ENCODE data around the gene COBLL1. TPM values are rescaled to one million over a fixed set of nuclear protein-coding genes. Genes with fewer than 3 reads are reported as not detected.

COBLL1 gene
- total RNA-seq, 1 donor from 2014 or later: not detected

DNA sequence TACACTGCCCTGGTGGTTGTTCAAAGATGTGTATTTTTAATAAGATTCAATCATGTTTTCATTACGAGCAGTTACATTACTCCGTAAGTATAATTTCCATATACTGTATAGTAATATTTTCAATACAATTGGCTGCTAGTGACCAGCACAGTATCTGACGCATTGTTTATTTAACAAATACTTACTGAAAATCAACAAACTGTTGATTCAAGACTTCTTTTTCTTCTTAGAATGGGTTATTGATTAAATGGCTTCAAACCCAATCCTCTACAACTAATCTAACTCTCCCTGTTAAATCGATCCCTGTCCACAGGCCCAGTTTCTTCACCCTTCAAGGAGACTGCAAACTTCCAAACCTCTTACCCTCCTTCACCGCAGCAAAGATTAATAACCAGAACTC, 18.5 kb downstream of the COBLL1 start:
- intact Hi-C loops (cut with micrococcal nuclease): no loop called here

GRCh38 chr2:164821338-164821737, 20.3 kb downstream of the COBLL1 start:
- intact Hi-C loops (cut with micrococcal nuclease): no loop called here

- intact Hi-C loops (cut with micrococcal nuclease): no loop called here
Observed at GRCh38 chr2:164818149-164819136, 23.2 kb downstream of the COBLL1 start.

DNA sequence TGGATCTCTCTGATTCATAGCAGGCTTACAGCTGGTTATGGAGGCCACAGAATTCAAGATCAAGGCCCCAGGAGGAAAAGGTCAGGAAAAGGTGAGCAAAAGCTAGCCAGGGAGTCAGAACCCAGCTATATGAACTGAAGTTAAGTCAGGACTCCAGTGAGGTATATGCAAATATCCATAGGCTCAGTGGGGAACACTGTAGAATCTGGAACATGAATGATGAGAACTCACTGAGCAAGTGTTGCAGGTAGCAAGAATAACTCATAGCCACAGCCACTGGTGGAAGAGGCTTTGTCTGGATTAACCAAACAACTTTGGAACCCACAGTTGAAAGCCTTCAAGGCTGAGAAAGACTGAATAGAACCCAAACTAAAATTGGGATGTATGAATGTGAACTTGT, 24.7 kb downstream of the COBLL1 start:
- intact Hi-C loops (cut with micrococcal nuclease): no loop called here

- intact Hi-C loops (cut with micrococcal nuclease): no loop called here
Observed at GRCh38 chr2:164816046-164816445, 25.6 kb downstream of the COBLL1 start.

GRCh38 chr2:164815071-164815793, 26.4 kb downstream of the COBLL1 start:
- intact Hi-C loops (cut with micrococcal nuclease): no loop called here

GRCh38 chr2:164813535-164813934, 28.1 kb downstream of the COBLL1 start:
- intact Hi-C loops (cut with micrococcal nuclease): no loop called here

DNA sequence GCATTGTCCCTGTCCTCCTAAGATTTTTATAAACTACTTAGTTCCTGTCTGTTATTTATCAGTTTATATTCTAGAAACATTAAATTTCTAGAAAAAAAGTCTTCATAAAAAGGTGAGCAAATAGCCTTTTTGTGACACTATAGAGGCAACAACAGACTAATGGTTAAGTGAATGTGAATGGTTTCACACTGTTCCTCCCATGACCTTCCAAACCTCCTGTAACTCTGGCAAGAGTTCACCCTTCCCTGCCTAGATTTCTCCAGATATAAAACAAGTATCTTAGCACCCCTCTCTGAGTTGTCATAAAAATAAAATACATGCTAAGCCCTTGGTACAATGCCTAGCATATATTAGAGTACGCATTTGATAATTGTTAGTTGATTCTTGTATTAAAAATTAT, 29.2 kb downstream of the COBLL1 start:
- intact Hi-C loops (cut with micrococcal nuclease): no loop called here

DNA sequence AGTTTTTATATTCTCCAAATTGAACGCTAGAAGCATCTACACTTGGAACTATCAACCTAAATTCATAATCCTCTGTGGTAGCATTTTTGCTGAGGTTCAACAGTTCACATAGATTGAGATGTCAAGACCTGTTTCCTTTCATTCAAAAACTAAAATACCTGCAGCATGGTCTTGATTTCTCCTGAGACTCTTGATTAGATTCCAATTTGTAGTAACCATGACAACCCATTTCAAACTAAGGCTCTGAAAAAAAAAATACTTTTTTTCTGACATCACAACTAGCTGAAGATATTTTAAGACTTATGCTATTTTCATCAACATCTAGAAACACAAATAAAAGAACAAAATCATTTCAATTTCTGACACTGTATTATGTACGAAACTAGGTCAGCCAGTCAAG, 29.8 kb downstream of the COBLL1 start:
- intact Hi-C loops (cut with micrococcal nuclease): no loop called here

- intact Hi-C loops (cut with micrococcal nuclease): no loop called here
Observed at GRCh38 chr2:164810843-164811242, 30.8 kb downstream of the COBLL1 start.

- intact Hi-C loops (cut with micrococcal nuclease): no loop called here
Observed at GRCh38 chr2:164808776-164809175, 32.8 kb downstream of the COBLL1 start.

DNA sequence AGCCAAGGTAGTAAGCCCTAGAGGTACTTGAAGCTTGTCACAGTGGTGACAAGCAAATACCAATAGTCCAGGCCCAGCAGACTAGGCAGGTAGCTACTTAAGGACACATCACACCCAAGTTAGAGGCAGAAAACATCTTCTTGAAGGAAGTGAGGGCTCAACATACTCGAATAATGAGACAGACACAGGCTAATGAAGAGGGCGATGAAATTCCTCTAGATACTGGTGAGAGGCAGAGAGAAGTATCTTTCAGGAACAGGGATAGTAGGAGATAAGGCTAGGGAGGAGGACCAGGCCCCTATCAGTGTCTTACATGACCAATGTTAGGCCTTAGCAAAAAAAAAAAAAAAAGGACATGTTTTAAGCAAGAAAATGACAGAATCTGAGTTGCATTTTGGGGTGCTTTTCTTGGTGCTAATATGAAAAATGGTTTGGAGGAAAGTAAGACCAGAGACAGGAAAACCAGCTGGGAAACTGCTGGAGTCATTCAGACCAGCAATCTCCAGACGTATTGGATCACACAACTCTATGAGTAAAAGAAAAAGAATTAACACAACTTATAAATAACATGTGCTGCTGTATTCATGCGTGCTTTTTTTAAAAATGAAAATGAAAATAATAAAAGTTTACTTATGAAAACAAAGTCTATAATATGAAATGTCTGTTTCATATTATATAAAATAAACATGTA, 37.7 kb downstream of the COBLL1 start:
- intact Hi-C loops (cut with micrococcal nuclease): no loop called here

DNA sequence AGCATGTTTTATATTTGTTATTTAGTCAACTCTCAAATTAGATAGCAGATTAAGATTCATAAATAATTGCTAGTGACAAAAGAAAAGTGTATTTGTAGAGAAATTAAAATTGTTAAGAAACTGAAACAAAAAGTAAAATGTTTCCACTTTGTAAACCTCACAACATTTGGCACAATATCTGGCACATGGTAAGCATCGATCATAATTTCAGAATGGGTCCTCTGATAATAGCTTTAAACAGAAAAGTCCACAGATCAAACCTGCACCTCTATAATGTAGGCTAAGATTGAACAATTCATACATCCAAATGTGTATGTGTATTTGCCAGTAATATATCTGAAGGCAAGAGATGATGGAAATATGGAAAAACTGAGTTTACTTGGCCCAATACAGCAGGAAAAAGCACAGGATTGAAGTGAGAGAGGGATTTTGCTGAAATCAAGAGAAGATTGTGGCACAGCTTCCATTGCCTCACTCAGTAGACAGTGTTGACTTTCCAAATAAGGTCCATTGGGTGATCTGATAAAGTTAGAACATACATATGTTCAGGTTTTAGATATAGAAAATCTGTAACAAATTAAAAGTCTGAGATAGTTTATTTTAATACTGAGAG, 39.4 kb downstream of the COBLL1 start:
- intact Hi-C loops (cut with micrococcal nuclease): no loop called here

- intact Hi-C loops (cut with micrococcal nuclease): no loop called here
Observed at GRCh38 chr2:164800572-164800971, 41.1 kb downstream of the COBLL1 start.

DNA sequence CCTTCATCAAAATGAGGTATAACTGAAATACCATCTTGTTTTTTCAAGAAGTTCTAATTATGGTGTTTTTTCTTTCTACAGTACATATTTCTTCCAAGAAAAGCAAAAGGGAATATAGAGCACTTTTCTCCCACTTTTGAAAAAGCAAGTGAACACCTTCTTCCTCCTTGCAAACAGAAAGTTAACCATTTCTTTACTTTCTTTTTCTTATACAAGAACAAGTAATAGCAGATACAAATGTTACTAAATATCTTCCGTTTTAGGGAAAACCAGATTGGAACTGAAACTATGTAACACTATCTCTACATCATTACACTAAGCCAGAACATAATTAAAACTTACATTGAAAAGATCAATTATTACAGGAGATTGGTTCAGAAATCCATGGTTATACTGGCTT, 44.0 kb downstream of the COBLL1 start:
- intact Hi-C loops (cut with micrococcal nuclease): loop anchor here (1.0 kb wide), 1 partner anchor 48 kb away; no protein-coding TSS in a partner anchor

DNA sequence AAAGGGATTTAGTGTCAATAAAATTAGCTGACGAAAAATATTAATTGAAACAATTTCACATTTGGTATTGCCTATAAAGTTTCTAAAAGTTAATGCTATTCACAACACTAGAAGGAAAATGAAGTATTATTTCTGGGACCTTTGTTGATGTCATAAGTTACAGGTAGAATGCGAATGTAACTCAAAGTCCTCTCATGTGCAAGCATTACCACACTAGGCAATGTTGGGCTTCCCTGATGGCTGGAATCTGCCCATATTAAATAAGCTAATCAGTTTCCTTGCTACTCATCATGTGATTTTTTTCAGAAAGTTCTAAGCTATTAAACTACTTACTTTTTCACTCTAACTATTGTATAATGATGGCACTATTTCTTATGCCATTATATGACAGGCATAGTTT, 44.6 kb downstream of the COBLL1 start:
- intact Hi-C loops (cut with micrococcal nuclease): no loop called here

DNA sequence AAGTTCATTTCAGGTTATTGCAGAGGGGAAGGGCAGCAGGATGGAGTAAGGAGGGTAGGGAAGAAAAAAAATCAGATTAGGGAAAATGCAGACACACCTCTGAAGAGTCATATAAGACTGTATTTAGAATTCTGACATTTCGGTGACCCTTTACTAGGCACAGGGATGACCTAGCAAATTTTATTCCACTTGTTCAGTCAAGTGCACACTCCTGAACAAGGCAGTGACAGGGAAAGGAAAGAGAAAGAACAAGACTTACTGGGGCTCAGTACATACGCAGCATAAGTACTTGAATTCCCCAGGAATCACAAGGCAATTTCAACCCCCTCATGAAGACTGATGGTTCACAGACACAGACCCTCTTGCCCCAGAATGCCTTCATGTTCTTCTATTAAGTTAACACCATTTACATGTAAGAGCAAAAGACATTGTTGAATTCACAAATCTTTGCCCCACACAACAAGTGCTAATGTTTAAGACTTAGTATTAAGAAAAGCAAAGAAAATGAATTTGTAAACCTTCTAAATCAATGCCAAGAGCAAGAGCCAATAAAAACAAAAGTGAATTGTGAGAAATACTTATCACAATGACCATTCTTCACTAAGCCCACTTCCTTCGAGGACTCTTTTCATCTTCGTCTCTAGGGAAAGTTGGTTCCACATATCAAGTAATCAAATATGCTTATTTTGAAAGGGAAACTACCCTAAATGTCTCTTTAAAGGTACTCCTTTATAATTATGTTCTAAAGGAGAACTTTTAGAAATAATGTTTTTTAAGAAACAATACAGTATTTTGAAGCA, 47.0 kb downstream of the COBLL1 start:
- intact Hi-C loops (cut with micrococcal nuclease): no loop called here

DNA sequence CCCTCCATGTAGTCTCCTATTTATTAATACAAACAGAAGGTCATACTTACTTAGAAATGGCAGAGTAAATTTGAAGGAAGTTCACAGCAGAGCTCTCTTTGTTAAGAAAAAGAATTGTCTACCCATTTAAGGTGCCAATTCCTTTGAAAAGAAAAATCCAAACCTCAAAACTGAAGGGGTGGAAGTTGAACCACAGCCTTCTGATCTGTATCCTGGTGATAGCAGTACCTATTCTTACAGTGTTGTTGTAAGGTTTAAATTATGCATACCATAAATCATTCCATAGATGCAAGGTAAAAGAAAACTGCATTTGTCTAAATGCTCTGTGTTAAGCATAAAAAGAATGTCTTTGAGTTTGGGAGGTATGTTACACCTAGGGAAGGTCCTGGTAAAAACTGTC, 47.6 kb downstream of the COBLL1 start:
- intact Hi-C loops (cut with micrococcal nuclease): no loop called here

DNA sequence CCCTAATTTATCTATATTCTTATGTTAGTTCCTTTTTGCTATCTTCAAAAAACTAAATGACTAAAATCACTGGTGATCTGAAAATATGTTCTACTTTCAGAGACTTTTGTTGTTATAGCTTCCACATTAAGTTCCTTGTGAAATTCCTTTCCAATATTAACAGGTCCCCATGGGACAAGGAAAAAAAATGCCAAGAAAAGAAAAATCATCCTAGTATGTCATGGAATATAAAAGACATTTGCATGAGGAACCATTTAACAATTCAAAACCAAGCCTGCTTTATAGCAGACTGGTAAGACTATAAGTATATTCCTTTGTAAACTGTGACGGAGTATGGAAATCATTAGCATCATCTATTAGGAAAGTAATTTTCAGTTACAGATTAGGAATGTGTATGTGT, 48.1 kb downstream of the COBLL1 start:
- intact Hi-C loops (cut with micrococcal nuclease): no loop called here

- intact Hi-C loops (cut with micrococcal nuclease): no loop called here
Observed at GRCh38 chr2:164792316-164793170, 49.1 kb downstream of the COBLL1 start.
